Subcutaneous adipose tissue (tissue), 4 donors: ENCODE measurements around the gene ANGPT4. TPM values are rescaled to one million over a fixed set of nuclear protein-coding genes. Genes with fewer than 3 reads are reported as not detected.

Experiments used
- CTCF ChIP-seq: fragments of 450-650 bp; IDR thresholded peaks from one replicate; pipeline ENCODE4 v1.5.1; 2016; ENCODE audit warnings: low read depth, mild to moderate bottlenecking, control low read depth, antibody characterized with exemption, moderate library complexity
- total RNA-seq, 4 donors: library from RNA; depleted of rRNA; stranded (reverse); fragments of >200 nt; gene quantifications; one replicate each; pipeline ENCODE4 v1.1.0, GENCODE V29; 2016

Gene ANGPT4
- total RNA-seq, 4 donors from 2014 or later: 2.3 to 106 (median 8.7) TPM

DNA sequence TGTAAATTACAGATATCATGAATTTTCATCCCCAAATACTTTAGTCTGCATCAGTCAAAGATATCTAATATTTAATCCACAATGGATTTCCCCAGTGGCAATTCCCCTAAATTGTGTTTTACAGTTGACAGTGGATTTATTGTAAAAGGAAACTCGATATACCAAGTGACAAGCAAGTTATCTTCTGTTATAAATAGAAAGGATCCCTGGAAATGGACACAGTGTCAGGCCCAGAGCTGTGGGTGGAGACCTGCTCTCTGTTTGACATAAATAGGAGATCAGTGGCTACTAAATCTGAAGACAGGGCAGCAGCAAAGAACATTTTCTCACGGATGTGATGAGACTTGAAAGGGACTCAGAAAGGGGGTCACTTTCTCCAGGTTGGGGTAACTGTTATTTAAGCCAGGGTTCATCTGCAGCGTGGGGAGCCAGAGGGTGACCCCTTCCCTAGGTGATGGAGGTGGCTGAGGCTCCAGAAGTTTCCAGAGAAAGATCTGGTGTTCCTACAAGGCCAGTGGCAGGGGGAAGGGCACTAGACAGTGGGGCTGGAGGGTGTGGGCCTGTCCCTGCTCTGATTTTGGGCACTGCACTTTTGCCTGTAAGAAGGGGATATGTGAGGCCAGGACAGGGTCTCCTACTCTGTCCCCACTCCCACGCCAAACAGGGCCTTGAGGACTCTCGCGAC lies 94.9 kb downstream of the ANGPT4 start:
- no peak for TF ChIP-seq CTCF

DNA sequence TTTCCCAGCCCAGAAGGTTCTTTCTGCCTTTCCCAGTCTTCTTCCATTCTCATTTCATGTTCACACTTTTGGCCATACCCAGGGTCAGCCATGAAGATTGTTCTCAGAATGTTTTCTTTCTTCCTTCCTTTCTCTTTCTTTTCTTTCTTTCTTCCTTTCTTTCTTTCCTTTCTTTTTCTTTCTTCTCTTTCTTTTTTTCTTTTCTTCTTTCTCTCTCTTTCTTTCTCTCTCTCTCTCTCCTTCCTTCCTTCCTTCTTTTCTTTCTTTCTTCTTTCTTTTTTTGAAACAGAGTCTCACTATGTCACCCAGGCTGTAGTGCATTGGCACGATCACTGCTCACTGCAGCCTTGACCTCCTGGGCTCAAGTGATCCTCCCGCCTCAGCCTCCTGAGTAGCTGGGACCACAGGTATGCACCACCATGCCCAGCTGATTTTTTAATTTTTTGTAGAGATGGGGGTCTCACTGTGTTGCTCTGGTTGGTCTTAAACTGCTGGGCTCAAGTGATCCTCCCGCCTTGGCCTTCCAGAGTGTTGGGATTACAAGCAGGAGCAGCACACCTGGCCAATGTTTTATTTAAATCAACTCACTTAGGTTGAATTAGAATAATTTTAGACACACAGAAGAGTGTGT lies 95.7 kb downstream of the ANGPT4 start:
- no peak for TF ChIP-seq CTCF

Other genes with a start within 250 kb of the ANGPT4 start
- gene SCRT2, start 240.5 kb downstream of the ANGPT4 start, total RNA-seq: not detected
- under 1 TPM; 0.33 to 0.66 (median 0.45) TPM for gene SLC52A3, start 147.8 kb downstream of the ANGPT4 start, total RNA-seq
- gene FAM110A, start 82.6 kb downstream of the ANGPT4 start, total RNA-seq: 1 to 10 TPM in 3 of 4 donors, not detected in 1; 2.7 to 4.6 (median 2.8) TPM
- under 1 TPM in 1 of 4 donors, not detected in 3; 0.22 TPM for gene RSPO4, start 86.0 kb upstream of the ANGPT4 start, total RNA-seq
- 100 to 1,000 TPM in 1 of 4 donors, 10 to 100 TPM in 3; 48.0 to 102 (median 57.8) TPM for gene PSMF1, start 202.3 kb upstream of the ANGPT4 start, total RNA-seq